HG03039 (cell line): Measurements from ENCODE around the gene SLCO2A1.

Source experiments
- ATAC-seq: cut with Tn5 transposase; IDR thresholded peaks from one replicate; pipeline ENCODE4 v1.9.1; 2021; ENCODE audit warnings: mild to moderate bottlenecking, moderate library complexity; ENCODE audit not compliant: unreplicated experiment

The SLCO2A1 gene

DNA sequence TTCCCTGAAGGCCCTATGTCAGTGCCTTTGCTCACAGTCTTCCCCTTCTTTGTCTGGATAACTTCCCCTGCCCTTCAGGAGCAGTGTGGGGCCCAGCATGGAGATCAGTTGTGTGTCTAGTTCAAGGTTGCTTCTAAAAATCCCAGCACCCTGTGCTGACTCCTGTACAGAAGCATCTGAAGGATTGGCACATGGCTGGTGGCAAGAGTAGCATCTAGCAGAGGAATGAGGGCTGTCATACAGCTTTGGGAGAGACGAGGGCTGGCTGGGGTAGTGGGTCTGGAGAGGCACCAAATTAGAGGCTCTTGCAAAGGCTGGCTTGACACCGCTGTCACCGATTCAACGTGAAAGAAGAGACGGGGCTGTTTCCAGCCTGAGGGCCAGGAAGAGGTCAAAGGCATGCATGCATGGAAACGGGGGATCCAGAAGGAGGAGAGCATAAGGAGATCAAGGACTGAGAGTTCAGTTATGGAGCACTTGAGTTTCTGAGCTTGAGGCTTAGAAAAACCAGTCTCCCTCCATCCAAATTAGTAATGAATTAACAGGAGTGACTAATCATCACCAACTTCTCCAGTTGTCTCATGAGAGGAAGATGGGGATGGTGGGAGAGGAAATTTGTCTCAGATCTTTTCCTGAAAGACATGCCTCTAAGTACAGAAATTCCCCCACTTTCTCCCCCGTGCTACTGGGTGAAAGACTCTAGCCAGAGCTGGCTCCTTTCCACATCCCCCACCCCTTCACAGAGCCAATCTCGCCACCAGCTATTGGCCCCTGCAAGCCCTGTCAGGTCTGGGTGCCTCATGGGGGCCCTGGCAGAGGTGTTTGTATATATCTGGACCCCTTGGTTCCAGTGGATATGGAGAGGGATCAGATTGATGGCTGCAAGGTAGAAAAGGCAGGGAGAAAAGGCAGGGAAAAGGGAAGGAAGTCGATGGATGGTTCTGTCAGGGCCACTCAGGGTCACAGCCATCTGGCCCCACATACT is 45.9 kb downstream of the SLCO2A1 start:
- no peak for ATAC-seq

GRCh38 chr3:133983126-133983525 is 46.6 kb downstream of the SLCO2A1 start:
- no peak for ATAC-seq

- no peak for ATAC-seq
These were observed 49.2 kb downstream of the SLCO2A1 start for GRCh38 chr3:133980550-133980949.

- no peak for ATAC-seq
These were observed 49.7 kb downstream of the SLCO2A1 start for GRCh38 chr3:133980035-133980434.

GRCh38 chr3:133979553-133979952 is 50.2 kb downstream of the SLCO2A1 start:
- no peak for ATAC-seq

DNA sequence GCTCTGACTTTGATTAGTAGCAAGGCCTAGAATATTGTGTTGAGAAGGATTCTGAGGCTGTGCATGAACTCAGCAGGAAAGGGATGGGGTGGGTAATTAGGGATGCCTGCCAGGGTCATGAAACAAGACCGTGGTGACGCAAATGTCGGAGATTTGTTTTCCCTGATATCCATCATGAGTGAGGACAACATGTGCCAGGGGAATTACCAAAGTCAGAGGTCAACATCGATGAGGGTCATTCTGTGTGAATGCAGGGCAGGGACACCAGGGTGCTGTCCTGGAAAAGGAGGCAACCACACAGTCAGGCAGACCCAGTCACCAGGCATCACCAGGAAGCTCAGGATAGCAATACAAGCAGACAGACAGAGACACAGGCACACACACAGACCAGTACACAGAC is 52.2 kb downstream of the SLCO2A1 start:
- no peak for ATAC-seq

DNA sequence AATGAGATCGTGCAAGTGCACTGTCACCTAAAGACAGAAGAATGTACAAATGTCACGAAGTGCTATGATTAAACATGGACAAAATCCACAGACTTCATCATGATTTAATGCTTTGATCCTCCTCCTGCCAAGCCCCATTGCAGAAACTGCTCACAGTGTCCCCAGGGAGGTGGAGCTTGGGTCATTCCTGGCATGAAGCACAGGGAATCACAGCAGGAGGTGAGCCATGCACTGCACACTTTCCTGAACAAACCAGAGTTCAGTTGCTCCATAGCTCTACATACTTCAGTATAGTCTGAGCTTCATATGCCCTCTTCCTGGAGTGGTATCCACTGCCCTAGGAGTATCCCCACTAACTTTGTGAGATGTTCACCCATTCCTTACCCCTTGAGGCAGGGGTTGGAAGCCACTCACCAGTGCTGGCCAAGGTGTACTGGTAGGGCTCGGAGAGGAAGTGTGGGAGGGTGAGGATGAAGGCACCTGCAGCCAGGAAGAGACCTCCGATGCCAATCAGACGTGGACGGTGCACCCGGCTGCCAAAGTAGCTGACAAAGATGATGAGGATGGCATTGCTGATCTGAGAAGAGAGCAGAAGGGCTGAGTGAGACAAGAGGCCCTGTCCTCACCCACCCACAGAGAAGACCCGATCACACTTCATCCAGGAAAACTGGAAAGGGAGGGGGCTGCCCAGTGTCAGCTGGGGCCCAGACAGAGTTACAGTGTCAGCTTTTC is 56.3 kb downstream of the SLCO2A1 start:
- no peak for ATAC-seq

GRCh38 chr3:133972156-133972555 is 57.6 kb downstream of the SLCO2A1 start:
- ATAC-seq: no peak

DNA sequence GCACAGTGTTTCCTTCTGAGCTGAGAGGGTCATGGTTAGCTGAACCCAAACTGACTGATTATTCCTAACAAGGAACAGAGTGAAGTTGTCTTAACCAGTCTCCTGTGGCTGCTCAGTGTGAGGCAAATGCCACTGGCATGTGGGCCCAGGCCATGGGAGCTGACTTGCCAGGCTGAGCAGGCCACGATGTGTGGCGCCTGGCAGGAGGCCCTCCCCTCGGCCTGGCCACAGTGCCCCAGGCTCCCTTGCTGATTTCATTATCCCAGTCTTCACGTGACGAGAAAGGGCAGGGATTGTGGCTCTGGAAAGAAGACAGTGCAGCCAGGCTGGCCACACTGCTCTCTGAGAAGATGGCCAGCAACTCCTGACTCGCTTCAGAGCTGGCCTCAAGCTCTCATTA is 58.8 kb downstream of the SLCO2A1 start:
- no peak for ATAC-seq

GRCh38 chr3:133970339-133970738 is 59.4 kb downstream of the SLCO2A1 start:
- no peak for ATAC-seq

DNA sequence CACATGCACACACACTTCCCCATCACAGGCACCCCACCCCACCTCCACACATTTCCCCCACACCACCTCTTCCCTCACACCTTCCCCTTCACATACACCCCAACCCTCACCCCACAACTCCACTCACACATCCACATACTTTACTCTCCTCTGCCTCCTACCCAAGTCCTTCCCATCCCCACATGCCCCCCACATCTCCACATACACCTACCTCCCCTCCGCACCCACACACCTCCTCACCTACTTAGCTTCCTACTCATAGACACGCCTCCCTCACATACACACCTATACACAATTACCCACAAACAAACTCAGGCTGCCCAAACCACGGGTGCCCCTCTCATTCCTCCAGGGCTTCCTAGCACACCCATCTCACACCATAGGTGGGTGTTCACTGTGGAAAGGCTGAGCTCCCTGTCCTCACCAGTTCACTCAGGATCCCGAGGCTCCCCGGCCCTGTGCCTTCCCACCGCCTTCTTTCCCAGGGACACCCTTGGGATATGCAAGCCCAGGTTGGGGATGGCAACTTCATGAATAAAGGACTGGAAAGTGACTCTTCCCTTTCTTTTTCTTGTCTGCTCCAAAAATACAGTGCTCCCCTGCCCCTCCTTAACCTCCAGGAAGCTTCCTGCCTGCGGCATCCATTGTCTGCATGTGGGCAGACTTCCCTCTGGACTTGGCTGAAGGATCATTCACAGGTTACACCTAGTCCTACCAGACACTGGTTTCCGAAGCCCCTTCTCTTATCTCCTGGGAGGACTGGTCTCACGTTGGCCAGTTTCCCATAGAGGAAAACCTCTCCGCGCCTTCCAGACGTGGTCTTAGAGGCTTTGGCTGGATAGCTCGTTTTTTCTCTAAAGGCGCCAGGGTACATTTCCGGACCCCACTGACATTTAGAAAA is 61.5 kb downstream of the SLCO2A1 start:
- ATAC-seq: no peak

DNA sequence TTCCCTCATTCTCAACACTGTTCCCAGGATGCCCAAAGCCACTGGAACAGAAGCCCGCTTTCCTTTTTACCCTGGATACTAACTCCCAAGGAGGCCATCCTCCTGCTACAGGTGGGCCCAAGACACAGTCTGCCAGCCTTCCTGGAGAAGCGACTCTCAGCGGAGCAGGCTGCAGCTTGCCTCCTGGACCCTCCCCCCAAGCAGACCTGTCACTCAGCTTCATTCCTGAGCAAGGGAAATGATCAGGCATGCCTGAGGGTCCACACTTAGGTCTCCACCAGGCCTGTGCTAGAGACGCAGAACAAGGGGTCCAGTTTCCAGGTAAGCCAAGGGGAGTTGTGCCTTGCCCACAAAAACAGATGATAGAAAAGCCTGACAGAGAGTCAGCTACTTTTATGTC is 62.8 kb downstream of the SLCO2A1 start:
- ATAC-seq: no peak

- ATAC-seq: no peak
These were observed 63.8 kb downstream of the SLCO2A1 start for GRCh38 chr3:133965906-133966305.

- no peak for ATAC-seq
These were observed 64.6 kb downstream of the SLCO2A1 start for GRCh38 chr3:133965013-133965570.

DNA sequence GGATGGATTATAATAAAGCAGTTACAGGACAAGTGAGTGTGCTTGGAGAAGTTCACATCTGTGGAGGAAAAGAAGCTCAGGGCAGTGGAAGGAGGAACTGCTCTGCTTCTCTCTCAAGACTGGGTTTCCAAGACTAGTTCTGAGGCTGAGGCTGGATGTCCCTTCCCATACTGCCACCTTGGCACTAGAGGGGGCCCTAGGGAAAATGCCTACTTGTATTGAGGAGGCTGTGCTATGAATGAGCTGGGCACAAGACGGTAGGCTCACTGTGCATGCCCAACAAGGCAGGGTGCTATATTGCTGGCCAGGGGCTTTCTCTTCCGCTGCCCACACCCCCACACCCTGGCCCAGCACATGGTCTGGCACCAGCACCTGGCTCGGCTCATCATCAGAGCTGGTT is 65.2 kb downstream of the SLCO2A1 start:
- no peak for ATAC-seq

- no peak for ATAC-seq
These were observed 65.9 kb downstream of the SLCO2A1 start for GRCh38 chr3:133963657-133964396.

DNA sequence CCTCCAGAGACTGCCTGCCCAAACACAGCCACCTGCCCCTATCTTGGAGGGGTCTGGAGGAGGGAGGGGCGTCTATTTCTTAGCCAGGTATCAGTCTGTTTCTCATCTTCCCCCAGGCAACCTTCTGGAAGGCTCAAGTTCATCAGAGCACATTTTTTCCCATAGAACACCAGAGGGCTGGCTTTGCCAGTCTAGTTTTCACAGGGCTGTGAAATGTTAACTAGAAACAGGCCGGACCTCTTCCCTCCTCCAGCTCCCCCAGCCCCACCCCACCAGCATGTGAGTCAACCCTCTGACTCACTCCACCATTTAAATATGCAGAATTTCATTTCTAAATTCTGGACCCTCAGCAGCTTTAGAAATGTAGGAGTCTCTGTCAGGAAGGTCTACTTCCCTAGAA is 66.9 kb downstream of the SLCO2A1 start:
- no peak for ATAC-seq

- ATAC-seq: no peak
These were observed 71.5 kb downstream of the SLCO2A1 start for GRCh38 chr3:133958071-133958805.

GRCh38 chr3:133956982-133957381 is 72.7 kb downstream of the SLCO2A1 start:
- no peak for ATAC-seq
